HCT116 (cell line): ENCODE data around the gene PRKD2. TPM values are rescaled to one million over a fixed set of nuclear protein-coding genes. Genes with fewer than 3 reads are reported as not detected.

Experiments used
- ATAC-seq: fragments of 200-7000 bp; cut with Tn5 transposase; 2 replicates; pipeline ENCODE4 v1.9.1; 2020; ENCODE audit warnings: mild to moderate bottlenecking, moderate library complexity
- BruUV-seq: library from RNA; stranded (reverse); fragments of 400-500 nt; replicated peaks from 2 replicates; lab custom pipeline; 2021; lab: Mats Ljungman, UMichigan
- CTCF ChIA-PET: fragments of 300-600 bp; sonication (Branson Sonifier 250); formaldehyde crosslinking; loops from one replicate; lab custom pipeline; 2021; ENCODE audit warnings: antibody characterized with exemption; lab: Charles Lee
- POLR2A ChIA-PET: fragments of 300-600, 350-600 bp; sonication (Branson Sonifier 250); formaldehyde crosslinking; loops from one replicate; lab custom pipeline; 2021; ENCODE audit warnings: antibody characterized with exemption; lab: Charles Lee
- RAD21 ChIA-PET, 2 experiments: fragments of 300-600 bp; sonication (Branson Sonifier 250); formaldehyde crosslinking; loops; one replicate each; lab custom pipeline; 2023; ENCODE audit warnings: low total read pairs in 2 of 2; ENCODE audit not compliant: uncharacterized antibody in 2 of 2, unreplicated experiment in 2 of 2, low non-redundant PET in 1 of 2; lab: Charles Lee
- DNase-seq: peaks from one replicate; pipeline ENCODE4 v3.0.0-alpha.2; 2010; ENCODE audit warnings: low read depth, low spot score
- H2AFZ ChIP-seq: fragments of 200-600 bp; shearing (Covaris generic), sonication (generic); 2 replicates; pipeline ENCODE4 v1.6.1; 2017; ENCODE audit warnings: low read depth, mixed run types, mixed read lengths, antibody characterized with exemption, low read length; ENCODE audit not compliant: poor library complexity, severe bottlenecking
- H3K27ac ChIP-seq: 2 replicates; pipeline ENCODE4 v1.5.1; 2012; ENCODE audit warnings: low read depth, low read length
- H3K27me3 ChIP-seq: fragments of 200-600 bp; sonication (generic); 2 replicates; pipeline ENCODE4 v1.6.1; 2016; ENCODE audit warnings: mixed run types, low read length, mixed read lengths; ENCODE audit not compliant: insufficient read depth
- H3K36me3 ChIP-seq, 2 experiments: fragments of 200-500 bp in 1 of 2; fragments of 200-600 bp in 1 of 2; sonication (Bioruptor generic) in 1 of 2; sonication (generic) in 1 of 2; 2 replicates each; pipeline versions ENCODE4 v1.5.1 to v1.6.1; 2014 to 2016; ENCODE audit warnings: low read length in 2 of 2, inconsistent platforms in 1 of 2, mixed read lengths in 1 of 2, mixed run types in 1 of 2; ENCODE audit not compliant: insufficient read depth in 2 of 2, control insufficient read depth in 1 of 2
- H3K4me1 ChIP-seq, 2 experiments: fragments of 200-600 bp in 1 of 2; sonication (generic) in 1 of 2; 2 replicates each; pipeline versions ENCODE4 v1.5.1 to v1.6.1; 2012 to 2017; ENCODE audit warnings: low read length in 2 of 2, inconsistent platforms in 1 of 2, mild to moderate bottlenecking in 1 of 2, mixed read lengths in 1 of 2, mixed run types in 1 of 2, moderate library complexity in 1 of 2; ENCODE audit not compliant: insufficient read depth in 2 of 2, control insufficient read depth in 1 of 2
- H3K4me2 ChIP-seq: fragments of 200-600 bp; sonication (generic); 2 replicates; pipeline ENCODE4 v1.6.1; 2017; ENCODE audit warnings: mixed run types, low read length, mixed read lengths
- H3K4me3 ChIP-seq, 2 experiments: fragments of 200-600 bp in 1 of 2; sonication (generic) in 1 of 2; replicated peaks in 1 of 2; 2 replicates each; pipeline ENCODE4 v1.5.1; 2011 to 2016; ENCODE audit warnings: low read length in 2 of 2, control low read depth in 1 of 2, low read depth in 1 of 2, mild to moderate bottlenecking in 1 of 2, mixed read lengths in 1 of 2, mixed run types in 1 of 2
- H3K79me2 ChIP-seq: fragments of 200-600 bp; sonication (generic); 2 replicates; pipeline ENCODE4 v1.6.1; 2017; ENCODE audit warnings: mild to moderate bottlenecking, mixed run types, low read length, moderate library complexity, mixed read lengths; ENCODE audit not compliant: insufficient read depth
- H3K9ac ChIP-seq: fragments of 200-600 bp; sonication (generic); 2 replicates; pipeline ENCODE4 v1.6.1; 2016; ENCODE audit warnings: low read length, mixed read lengths
- H3K9me2 ChIP-seq: fragments of 200-600 bp; sonication (generic), shearing (Covaris generic); 2 replicates; pipeline ENCODE4 v1.6.1; 2017; ENCODE audit warnings: mixed run types, mild to moderate bottlenecking, moderate library complexity; ENCODE audit not compliant: insufficient read depth
- H3K9me3 ChIP-seq, 2 experiments: fragments of 200-500 bp in 1 of 2; fragments of 200-600 bp in 1 of 2; sonication (Bioruptor generic) in 1 of 2; sonication (generic) in 1 of 2; 2 replicates each; pipeline ENCODE4 v1.6.1; 2014 to 2017; ENCODE audit warnings: low read length in 2 of 2, mixed read lengths in 2 of 2, inconsistent platforms in 1 of 2, low read depth in 1 of 2, mild to moderate bottlenecking in 1 of 2, mixed run types in 1 of 2, moderate library complexity in 1 of 2; ENCODE audit not compliant: control insufficient read depth in 1 of 2, insufficient read depth in 1 of 2
- H4K20me1 ChIP-seq: fragments of 200-600 bp; sonication (generic), shearing (Covaris generic); 2 replicates; pipeline ENCODE4 v1.6.1; 2017; ENCODE audit warnings: mixed run types, mild to moderate bottlenecking, moderate library complexity; ENCODE audit not compliant: insufficient read depth
- CBX3 ChIP-seq: IDR thresholded peaks from 2 replicates; pipeline ENCODE4 v1.6.1; 2012; ENCODE audit warnings: low read depth
- EZH2 ChIP-seq: fragments of 200-600 bp; sonication (generic); IDR thresholded peaks from 2 replicates; pipeline ENCODE4 v1.6.1; 2017; ENCODE audit warnings: antibody characterized with exemption, mixed run types
- EZH2phosphoT487 ChIP-seq: fragments of 200-600 bp; IDR thresholded peaks from 2 replicates; pipeline ENCODE4 v1.6.1; 2018; ENCODE audit warnings: antibody characterized with exemption, borderline replicate concordance
- FOSL1 ChIP-seq: IDR thresholded peaks from 2 replicates; pipeline ENCODE4 v1.6.1; 2012; ENCODE audit warnings: low read depth
- SP1 ChIP-seq: IDR thresholded peaks from 2 replicates; pipeline ENCODE4 v1.6.1; 2012; ENCODE audit warnings: low read depth
- SRF ChIP-seq: IDR thresholded peaks from 2 replicates; pipeline ENCODE4 v1.6.1; 2012; ENCODE audit warnings: low read depth
- TCF7L2 ChIP-seq: IDR thresholded peaks from 2 replicates; pipeline ENCODE4 v1.7.0; 2011; ENCODE audit warnings: borderline replicate concordance, inconsistent platforms; ENCODE audit not compliant: insufficient read depth, insufficient read length; ENCODE audit errors: extremely low read depth
- ZFX ChIP-seq: fragments of 450-650 bp; IDR thresholded peaks from 2 replicates; pipeline ENCODE4 v1.6.1; 2017
- ZNF274 ChIP-seq: fragments of 200-500 bp; sonication (Bioruptor generic); IDR thresholded peaks from 2 replicates; pipeline ENCODE4 v1.6.1; 2014; ENCODE audit warnings: mild to moderate bottlenecking, low read depth, low read length, inconsistent platforms
- intact Hi-C: fragments of 100-400 bp; cut with micrococcal nuclease; formaldehyde crosslinking; loops from 2 replicates; pipeline ENCODE4 v1.10.0; 2022
- total RNA-seq: library from RNA; stranded (reverse); gene quantifications from one replicate; pipeline ENCODE4 v1.2.1, GENCODE V29; 2021; ENCODE audit not compliant: unreplicated experiment
- TF ChIP-seq, protein P1 (sequence below): IDR thresholded peaks from 2 replicates; pipeline ENCODE4 v1.6.1; 2011; ENCODE audit warnings: mild to moderate bottlenecking, low read length, moderate library complexity; ENCODE audit not compliant: insufficient replicate concordance; ENCODE audit errors: extremely low read depth
- TF ChIP-seq, protein P2 (sequence below): IDR thresholded peaks from 2 replicates; pipeline ENCODE4 v1.6.1; 2012

The PRKD2 gene
- total RNA-seq, 1 experiment from 2014 or later, result 73.5 TPM

DNA sequence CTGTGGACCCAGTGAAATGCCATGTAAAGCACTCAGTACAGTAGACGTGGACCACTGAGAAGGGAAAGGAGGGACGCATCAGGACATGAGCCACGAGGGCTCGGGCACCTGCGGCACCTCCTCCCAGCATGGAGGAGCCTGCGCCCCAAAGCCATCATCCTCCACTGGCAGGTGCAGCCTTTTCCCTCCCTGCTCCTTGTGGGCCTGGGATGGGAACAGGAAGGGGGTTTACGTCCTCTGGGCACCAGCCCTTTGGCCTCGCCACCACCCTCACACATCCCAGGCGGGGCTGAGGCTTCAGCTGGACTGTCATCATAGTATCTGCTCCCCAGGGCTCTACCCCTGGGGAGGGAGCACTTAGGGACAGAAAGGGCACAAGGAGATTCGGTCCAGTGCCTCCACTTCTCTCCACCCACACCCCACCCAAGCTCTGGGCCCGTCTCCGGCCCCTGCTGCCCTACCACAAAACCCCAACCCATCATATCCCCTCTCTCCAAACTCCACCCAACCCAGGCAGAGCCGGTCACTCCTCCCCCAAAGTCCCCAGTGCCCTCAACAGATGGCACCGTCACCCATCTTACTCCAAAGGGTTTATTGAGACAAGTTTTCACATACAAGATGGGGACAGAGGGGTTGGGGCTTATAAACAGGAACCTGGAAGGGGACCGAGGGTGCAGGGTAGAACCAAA lies 2.2 kb upstream of the PRKD2 start (continued):
- TF ChIP-seq ZFX (no peak), CBX3 (no peak), EZH2 (no peak), TCF7L2 (no peak), FOSL1 (no peak), ZNF274 (no peak)
- TF ChIP-seq, protein P1, sequence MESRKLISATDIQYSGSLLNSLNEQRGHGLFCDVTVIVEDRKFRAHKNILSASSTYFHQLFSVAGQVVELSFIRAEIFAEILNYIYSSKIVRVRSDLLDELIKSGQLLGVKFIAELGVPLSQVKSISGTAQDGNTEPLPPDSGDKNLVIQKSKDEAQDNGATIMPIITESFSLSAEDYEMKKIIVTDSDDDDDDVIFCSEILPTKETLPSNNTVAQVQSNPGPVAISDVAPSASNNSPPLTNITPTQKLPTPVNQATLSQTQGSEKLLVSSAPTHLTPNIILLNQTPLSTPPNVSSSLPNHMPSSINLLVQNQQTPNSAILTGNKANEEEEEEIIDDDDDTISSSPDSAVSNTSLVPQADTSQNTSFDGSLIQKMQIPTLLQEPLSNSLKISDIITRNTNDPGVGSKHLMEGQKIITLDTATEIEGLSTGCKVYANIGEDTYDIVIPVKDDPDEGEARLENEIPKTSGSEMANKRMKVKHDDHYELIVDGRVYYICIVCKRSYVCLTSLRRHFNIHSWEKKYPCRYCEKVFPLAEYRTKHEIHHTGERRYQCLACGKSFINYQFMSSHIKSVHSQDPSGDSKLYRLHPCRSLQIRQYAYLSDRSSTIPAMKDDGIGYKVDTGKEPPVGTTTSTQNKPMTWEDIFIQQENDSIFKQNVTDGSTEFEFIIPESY, result no peak
- TF ChIP-seq, protein P2, sequence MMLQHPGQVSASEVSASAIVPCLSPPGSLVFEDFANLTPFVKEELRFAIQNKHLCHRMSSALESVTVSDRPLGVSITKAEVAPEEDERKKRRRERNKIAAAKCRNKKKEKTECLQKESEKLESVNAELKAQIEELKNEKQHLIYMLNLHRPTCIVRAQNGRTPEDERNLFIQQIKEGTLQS, result no peak
- TF ChIP-seq, all 23 proteins: peak for 0

DNA sequence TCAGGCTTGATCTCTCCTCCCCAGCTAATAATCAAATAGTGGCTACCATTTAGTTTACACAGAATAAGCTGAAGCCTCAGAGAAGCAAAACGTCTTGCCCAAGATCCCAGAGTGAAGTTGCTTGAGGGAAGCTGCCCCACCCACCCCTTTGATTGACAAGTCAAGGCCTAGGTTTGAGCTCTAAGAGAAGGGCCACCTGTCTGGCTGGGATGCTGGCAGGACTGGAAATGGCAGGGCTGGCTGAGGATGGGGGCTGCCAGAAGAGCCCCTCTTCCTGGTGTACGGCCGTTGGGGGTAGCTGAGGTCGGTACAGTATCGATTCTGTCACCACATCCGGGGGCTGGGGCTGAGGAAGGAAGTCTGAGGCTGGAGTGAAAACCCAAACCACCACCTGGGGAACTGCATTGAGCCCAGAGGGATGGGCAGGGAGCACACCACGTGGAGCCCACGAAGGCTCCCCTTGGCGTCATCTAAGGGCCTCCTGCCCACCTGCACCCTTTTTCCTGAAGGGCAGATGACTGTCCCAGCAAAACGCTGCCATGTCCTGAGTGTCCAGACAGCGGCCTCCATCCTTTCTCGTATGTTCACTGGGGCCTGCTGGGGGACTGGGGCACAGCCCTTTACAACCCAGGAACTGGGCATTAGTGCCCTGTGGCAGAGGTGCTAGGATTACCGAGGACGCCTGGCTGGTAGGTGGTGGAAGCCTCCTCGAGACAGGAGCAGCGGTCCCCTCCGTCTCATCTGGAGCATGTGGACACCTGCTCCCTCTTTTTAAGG lies 1.4 kb upstream of the PRKD2 start:
- POLR2A ChIA-PET, result interaction anchor here (1.0 kb wide), 1 partner anchor 26 kb away, joined by 4 read pairs; no protein-coding TSS in a partner anchor
- Histone ChIP-seq H3K27ac (peak overlapping the region; percentile 68), H3K79me2 (peaks cover 24% of the 10 kb centered on the region)
- TF ChIP-seq FOSL1 (no peak), SRF (no peak), SP1 (no peak), CBX3 (no peak), EZH2phosphoT487 (no peak)
- TF ChIP-seq, all 23 proteins: peak for 0
- peaks cover 14 to 34% of the 10 kb centered on the region in 2 experiments; a peak in 3 of 4 replicates for H3K36me3 ChIP-seq
- no peak overlapping the region for H3K9ac ChIP-seq
- no peaks in the 10 kb centered on the region for H4K20me1 ChIP-seq
- H3K27me3 ChIP-seq, result no peaks in the 10 kb centered on the region
- no TSS peak for BruUV-seq
- no peak for DNase-seq
- H3K9me2 ChIP-seq, result no peaks in the 10 kb centered on the region
- intact Hi-C loops, result no loop called here
- no peak overlapping the region for H2AFZ ChIP-seq
- no peaks in the 10 kb centered on the region for H3K9me3 ChIP-seq
- peak overlapping the region; percentile 92 for H3K4me2 ChIP-seq
- peak overlapping the region in 1 of 2 experiments; percentile 90; a peak in 1 of 4 replicates for H3K4me3 ChIP-seq
- RAD21 ChIA-PET, result no interaction called here
- H3K4me1 ChIP-seq, result peaks cover 10 to 34% of the 10 kb centered on the region in 2 experiments; a peak in 3 of 4 replicates
- CTCF ChIA-PET, result interaction anchor here (0.5 to 1.9 kb wide), 5 partner anchors 10 to 112 kb away, joined by 3 to 5 read pairs (median 3); no protein-coding TSS in a partner anchor
- no peak for ATAC-seq
